ENCODE results near the gene TMEM191C.
"Not testable (repeated sequence)": the region's sequence is repeated elsewhere in the genome, so short reads cannot be mapped to it uniquely, and the experiment has no call there.

Gene TMEM191C

DNA sequence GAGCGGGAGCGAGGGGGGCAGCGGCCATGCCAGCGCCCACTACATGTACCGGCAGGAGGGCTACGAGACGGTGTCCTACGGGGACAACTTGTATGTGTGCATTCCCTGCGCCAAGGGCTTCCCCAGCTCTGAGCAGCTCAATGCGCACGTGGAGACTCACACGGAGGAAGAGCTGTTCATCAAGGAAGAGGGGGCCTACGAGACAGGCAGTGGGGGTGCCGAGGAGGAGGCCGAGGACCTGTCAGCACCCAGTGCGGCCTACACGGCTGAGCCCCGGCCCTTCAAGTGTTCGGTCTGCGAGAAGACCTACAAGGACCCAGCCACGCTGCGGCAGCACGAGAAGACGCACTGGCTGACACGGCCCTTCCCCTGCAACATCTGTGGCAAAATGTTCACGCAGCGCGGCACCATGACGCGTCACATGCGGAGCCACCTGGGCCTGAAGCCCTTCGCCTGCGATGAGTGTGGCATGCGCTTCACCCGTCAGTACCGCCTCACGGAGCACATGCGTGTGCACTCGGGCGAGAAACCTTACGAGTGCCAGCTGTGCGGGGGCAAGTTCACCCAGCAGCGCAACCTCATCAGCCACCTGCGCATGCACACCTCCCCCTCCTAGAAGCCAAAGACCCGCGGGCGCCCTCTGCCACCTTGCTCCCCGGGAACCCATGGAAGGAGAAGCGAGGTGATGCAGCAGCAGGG lies 20.9 kb upstream of the TMEM191C start:
- no peak for DNase-seq

DNA sequence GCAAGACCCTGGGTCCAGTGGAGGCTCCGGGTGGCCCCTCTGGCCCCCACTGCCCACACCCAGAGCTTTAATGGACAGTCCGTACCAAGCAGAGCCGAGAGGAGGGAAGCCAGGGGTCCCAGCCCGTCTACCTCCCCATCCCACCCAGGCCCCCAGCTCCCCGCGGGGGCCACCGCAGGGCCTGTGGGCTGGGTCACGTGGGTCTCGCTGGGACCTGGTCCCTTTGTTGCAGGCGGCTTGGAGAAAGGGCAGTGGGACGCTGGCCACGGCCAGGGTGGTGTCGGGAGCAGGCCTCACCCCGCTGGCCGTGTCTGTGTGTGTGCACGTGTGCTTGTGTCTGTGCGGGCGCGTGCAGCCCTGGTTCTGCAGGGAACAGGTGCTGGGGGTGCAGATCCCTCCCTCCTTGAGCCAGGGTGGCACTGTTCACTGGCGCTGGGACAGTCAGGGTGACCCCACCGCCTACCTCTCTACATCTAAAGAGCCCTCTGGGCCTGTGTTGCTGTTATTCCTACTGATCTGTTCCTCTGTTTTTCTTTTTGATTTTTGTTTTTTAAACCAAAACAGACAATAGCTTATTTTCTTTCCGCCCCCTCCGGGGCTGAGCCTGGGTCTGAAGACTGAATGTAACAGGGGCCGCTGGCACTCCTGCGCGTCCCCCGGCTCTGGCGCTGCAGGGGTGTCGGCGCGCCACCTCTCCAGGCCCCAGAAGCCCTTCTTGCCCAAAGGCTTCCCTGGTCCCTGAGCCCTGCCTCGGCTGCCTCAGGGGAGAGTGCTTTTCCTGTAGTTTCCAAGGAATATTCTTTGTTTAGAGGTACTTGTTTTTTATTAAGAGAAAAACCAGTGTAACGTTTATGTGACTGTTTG lies 20.1 kb upstream of the TMEM191C start:
- no peak for DNase-seq

DNA sequence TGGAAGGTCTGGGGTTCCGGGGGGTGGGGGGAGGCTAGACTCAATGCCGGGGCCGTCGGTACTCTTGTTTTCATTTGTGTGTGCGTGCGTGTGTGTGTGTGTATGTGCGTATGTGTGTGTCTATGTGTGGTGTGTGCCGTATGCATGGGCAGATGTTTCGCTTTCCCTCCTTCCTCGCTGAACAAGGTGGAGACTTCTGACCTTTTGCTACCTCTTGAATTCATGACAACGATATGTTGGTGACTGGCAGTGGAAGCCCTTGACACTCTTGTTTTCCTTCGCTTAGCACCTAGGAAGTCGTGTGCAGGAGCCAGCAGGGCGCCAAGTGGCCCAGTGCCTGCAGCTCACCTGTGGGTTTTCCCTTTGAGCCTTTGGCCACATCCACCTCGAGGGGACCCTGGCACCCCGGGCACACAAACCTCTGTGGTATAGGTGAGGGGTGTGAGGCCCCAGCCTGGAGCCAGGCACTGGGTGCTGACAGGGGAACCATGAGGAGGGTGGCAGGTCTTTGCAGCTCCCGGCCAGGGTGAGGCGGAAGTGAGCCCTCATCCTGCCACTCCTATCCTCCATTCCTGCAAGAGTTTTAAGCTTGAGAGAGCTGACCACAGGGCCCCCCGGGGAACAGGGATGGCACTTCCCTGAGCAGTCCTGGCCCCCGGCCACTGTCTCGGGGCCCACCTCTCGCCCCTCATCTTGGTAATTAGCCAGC lies 19.3 kb upstream of the TMEM191C start:
- no peak for DNase-seq

- DNase-seq = no peak
These were observed 18.4 kb upstream of the TMEM191C start for GRCh38 chr22:21448627-21449416.

DNA sequence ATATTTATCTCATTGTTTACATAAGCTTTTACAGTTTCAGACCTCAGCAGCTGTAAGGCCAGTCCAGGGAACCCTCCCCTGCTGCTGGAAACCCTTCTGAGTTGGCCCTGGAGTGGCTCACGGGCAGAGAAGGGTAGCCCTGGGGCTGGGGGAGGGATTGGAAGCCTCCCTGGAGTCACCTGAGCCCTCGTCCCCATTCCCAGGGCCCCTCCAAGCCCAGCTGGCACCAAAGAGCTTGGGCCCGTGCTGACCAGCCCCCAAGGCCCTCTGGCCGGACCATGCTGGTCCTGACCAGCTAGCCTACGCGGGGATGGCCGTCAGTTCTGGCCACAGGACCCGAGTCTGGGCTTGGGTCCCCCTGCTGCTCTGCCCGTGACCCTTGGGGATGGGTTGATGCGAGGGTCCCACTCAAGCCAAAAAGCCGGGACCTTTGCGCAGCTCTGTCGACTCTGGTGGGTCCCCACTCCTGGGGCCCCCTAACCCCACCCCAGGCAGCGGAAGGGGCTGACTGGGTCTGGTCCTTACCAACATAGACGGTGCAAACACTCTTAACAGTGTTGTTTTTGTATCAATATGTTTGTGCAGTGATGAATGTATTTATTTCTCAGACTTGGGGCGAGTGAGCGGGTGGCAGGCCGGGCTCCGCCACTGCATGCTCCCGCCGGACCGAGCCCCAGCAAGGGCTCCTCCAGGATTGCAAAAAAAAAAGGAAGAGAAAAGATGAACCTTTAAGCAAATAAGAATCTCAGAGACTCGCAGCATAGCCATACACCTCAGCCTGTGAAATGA lies 17.5 kb upstream of the TMEM191C start:
- DNase-seq = no peak

GRCh38 chr22:21450320-21450831 lies 16.8 kb upstream of the TMEM191C start:
- DNase-seq = no peak

DNA sequence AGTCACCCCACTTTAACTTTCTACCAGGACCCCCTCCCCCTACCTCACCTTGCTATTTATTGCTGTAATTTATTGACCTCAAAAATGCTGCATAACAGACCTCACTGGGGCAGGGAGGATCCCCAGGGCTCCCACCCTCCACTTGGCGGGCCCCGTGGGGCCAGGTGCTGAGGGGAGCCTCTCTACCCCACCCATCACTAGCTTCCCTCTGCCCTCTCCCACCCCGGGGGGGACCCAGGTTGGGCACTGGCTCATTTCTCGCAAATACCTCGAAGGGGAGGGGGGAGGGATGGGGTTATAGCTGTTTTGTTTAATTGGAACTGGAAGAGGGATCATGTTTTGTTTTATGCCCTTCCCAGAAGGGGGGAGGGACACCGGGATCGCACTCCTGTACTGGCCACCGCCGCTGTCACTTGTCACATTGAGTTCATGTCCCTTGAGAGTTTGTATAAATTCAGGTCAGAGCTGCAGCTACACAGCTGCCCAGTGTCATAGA lies 16.3 kb upstream of the TMEM191C start:
- DNase-seq = no peak

DNA sequence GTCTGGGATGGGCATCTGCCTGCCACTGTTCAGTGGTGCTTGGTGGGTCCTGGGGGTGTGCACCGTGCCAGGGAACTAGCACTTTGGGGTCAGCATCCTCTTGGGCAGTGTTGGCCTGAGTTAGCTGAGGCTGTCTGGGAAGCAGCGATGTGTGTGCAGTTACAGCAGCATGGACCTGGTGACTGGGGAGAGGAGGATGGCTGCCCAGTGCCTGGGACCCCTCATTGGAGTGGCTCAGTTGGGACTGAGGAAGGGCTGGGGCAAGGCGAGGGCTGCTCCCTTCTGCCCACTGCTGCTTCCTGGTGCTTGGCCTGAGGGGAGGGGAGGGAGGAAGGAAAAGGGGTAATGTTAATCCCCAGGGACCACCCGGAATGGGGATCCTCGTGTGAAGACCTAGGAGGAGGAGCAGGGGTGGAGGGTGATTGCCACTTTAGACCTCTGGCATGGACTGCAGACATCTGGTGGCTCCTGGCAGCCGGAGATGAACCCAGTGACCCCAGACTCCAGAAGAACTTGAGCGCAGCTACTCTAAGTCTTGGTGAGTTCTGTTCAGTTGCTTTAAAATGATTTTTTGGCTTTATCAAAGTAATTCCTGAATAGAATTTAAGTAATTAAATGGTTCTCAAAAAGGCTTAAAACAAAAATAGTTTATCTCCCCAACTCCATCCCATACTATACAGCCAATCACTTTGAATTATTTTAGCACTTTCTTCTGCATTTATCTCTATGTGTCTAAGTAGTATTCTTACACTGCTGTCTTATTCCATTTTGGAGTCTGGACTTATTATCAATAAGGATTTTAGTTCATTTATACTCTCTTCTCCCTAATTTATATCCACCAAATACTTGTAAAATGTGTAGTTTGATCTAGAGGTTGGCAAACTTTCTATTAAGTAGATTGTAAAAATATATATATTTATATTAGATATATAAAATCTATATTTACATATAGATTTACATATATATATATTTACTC lies 15.4 kb upstream of the TMEM191C start:
- DNase-seq = no peak

GRCh38 chr22:21452666-21453065 lies 14.5 kb upstream of the TMEM191C start:
- not testable (repeated sequence) for DNase-seq

GRCh38 chr22:21454998-21455333 lies 12.2 kb upstream of the TMEM191C start:
- DNase-seq = not testable (repeated sequence)

DNA sequence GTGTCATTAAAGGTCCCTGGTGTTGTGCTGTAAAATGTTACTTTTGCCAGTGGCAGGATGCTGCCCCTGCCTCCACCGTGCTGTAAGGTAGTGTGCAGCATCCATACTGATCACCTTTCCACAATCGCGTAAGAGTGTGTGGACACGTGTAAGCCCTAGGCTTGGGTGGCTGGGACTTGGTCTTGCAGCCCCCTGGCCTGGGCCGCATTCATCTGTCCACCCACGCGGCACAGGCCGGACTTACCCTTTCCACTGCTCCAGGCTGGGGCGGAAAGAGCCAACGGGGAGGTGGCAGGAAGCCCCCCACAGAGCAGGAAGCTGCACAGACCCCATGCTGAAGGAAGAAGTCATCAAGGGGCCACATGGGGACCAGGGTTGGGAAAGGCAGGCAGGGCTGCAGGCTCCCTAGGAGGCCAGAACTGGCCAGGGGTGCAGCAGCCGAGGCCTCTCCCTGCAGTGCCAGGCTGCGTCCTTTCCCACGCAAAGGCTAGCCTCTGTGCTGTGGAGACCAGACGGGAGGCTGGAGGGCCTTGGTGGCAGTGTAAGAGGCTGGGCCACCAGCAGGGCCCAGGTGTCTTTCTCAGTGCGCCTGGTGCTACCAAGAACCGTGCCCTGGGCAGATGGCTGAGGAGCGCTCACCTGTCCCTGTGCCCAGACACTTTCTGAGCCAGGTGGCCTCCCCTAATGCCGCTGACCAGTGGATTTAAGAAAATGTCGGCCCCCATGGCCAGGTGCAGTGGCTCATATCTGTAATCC lies 11.7 kb upstream of the TMEM191C start:
- no peak for DNase-seq

GRCh38 chr22:21457023-21457787 lies 10.0 kb upstream of the TMEM191C start:
- DNase-seq = no peak

DNA sequence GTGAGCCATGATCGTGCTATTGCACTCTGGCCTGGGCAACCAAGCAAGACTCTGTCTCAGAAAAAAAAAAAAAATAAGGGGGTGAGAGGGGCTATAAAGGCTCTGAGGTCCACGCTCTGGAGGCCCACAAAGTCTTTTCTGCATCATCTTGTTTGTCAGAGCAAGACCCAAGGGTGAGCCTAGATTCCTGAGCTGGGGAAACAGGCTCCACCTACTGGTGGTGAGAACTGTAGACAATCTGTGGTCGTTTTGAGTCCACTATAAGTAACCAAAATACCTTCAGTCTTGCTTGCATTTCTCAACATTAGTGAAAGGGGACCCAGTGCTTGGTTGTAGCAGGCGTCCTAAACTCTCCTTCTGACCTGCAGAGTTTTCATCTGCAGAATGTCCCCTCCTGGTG lies 4.5 kb upstream of the TMEM191C start:
- DNase-seq = not testable (repeated sequence)

DNA sequence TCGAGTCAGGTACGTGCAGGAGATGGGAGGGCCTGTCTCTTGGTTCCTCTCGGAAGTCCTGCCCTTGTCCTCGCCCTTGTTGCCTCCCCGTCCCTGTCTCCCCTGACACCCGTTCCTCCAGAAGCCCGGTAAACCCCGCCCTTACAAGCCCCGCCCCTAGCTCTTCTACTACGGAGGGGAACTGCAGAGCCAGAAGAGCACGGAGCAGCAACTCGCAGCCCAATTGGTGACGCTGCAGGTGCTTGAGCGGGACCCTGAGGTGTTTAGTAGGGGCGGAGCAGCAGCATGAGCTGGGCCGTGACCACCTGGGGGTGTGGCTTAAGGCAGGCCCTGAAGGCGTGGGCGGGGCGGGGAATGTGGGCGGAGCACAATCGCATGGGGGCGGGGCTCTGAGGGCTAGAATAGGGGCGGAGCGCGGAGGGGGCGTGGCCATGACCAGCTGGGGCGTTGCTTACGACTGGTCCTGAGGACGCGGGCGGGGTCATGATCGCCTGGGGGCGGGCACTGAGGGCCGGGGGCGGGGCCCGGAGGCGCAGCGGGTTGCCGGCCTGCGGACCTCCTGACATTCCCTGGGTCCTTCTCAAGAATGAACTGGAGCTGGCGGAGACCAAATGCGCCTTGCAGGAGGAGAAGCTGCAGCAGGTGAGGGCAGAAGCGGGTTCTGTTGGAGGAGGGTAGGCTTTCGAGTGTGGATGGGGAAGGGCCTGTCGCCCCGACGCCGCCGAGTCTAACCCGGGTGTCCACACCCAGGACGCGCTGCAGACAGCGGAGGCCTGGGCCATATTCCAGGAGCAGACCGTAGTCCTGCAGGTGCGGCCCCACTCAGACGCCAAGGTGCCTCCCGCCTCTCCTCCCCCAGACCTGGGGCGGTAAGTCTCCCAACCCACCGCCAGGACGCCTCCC lies 1.3 kb downstream of the TMEM191C start:
- DNase-seq = peak; percentile 90

DNA sequence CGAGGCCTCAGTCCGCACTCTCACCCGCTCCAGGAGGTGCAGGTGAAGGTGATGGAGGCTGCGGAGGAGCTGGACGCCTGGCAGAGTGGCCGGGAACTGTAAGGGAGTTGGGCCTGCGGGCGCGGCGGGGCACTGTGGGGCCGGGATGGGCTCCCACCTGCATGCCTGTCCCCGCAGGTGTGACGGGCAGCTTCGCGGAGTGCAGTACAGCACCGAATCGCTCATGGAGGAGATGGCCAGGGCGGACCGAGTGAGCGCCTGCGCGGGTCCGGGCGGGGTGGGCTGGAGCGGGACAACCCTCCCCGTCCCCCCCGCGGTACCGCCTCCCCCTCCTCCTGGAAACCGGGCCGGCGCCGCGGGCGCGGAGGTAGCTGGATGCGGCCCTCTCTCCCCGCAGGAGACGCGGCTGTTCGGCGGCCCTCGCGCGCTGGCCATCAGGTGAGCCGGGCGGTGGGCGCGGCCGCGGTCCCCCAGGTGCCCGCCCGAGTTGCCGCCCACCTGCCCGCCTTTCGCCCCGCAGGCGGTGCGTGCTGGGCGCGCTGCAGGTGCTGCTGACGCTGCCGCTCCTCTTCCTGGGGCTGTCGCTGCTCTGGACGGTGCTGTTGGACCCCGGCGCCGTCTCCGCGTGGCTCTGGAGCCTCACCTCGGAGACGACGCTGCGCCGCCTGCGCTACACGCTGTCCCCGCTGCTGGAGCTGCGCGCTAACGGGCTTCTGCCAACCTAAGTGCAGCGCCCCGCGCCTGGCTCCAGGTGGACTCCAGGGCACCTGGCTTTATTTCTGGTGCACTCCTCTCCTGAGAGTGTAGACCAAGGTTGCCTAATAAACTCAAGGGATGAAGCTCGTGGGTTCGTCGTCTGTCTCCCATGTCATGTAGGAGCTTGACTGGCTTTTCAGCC lies 2.2 kb downstream of the TMEM191C start:
- not testable (repeated sequence) for DNase-seq

DNA sequence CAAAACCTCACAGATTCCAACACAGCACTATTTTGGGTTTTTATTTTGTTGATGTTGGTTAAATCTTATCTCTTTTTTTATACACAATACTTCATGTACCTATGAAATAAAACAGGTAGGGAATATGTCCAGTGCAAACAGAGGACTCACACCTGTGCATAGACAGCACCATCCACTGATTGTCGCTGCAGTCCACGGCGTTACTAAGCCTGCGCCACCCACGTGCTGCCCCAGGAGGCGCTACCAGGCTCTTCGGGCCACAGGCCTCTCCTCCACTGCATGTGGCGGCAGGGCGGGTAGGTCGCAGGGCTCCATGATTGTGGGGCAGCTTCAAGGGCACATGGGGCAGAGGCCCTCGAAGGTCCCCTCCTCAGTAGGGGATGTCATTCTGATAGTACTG lies 5.8 kb downstream of the TMEM191C start:
- not testable (repeated sequence) for DNase-seq

DNA sequence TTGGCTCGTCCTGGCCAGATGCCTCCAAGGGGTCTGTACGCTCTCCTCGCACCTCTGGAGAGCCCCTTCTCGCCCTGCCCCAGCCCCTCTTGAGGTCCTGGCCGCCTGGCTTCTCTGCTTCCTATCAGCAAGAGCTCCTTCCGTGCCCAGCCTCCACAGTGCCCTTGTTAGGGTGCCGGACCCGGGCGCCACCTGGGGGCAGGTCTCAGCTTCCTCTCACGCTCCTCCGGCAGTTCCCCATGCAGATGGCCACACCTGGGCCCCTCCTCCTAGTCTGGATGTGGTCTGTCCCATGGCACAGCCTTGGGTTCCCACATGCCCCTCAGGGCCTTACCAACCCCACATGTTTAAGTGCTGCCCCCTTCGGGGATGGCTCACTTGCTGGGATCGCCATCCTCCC lies 6.5 kb downstream of the TMEM191C start:
- DNase-seq = not testable (repeated sequence)

Data from activated effector memory CD4-positive, alpha-beta T cell treated with Interleukin-2 at 50 U/mL for 16 hours (primary cell).